GM18519 (cell line): ENCODE results near the gene DAGLA.

Experiments used
- ATAC-seq: cut with Tn5 transposase; IDR thresholded peaks from one replicate; pipeline ENCODE4 v1.9.1; 2021; ENCODE audit warnings: mild to moderate bottlenecking, moderate library complexity; ENCODE audit not compliant: unreplicated experiment, low FRiP score

DAGLA gene

DNA sequence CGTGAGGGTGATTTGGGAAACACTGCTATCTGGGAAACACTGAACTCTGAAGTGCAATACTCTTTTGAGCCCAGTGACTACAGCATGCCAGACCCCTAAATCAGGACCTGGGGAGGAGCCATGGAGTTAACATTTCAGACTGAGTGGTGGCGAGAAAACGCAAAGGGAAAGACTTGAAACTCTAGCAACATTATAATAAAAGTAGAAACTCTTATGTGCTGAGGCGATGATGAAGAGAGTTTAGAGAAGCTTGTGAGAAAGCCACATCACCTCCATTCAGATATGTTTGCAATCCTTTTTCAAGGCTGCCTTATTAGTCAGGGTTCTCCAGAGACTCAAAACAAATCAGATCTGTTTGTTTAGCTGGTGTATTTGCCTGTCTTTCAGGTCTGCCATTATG, 114.4 kb downstream of the DAGLA start:
- ATAC-seq, result no peak

DNA sequence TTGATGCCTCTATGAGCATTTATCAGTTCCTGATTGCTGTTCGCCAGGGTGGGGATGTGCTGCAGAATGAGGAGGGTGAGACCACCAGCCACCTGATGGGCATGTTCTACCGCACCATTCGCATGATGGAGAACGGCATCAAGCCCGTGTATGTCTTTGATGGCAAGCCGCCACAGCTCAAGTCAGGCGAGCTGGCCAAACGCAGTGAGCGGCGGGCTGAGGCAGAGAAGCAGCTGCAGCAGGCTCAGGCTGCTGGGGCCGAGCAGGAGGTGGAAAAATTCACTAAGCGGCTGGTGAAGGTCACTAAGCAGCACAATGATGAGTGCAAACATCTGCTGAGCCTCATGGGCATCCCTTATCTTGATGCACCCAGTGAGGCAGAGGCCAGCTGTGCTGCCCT, 115.3 kb downstream of the DAGLA start:
- no peak for ATAC-seq

DNA sequence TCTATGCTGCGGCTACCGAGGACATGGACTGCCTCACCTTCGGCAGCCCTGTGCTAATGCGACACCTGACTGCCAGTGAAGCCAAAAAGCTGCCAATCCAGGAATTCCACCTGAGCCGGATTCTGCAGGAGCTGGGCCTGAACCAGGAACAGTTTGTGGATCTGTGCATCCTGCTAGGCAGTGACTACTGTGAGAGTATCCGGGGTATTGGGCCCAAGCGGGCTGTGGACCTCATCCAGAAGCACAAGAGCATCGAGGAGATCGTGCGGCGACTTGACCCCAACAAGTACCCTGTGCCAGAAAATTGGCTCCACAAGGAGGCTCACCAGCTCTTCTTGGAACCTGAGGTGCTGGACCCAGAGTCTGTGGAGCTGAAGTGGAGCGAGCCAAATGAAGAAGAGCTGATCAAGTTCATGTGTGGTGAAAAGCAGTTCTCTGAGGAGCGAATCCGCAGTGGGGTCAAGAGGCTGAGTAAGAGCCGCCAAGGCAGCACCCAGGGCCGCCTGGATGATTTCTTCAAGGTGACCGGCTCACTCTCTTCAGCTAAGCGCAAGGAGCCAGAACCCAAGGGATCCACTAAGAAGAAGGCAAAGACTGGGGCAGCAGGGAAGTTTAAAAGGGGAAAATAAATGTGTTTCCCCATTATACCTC, 115.8 kb downstream of the DAGLA start:
- no peak for ATAC-seq
